HTERT RPE-1 (cell line): Measurements from ENCODE around the gene TGFBR2.
"Not testable (repeated sequence)": the region's sequence is repeated elsewhere in the genome, so short reads cannot be mapped to it uniquely, and the experiment has no call there.

Experiments
- in situ Hi-C: fragments of 300-500 bp; cut with MboI; formaldehyde crosslinking; loops from 4 replicates; pipeline ENCODE4 v1.14.3; 2020; ENCODE audit warnings: low sequenced_read_pairs

The TGFBR2 gene

GRCh38 chr3:30654269-30654668, 47.9 kb downstream of the TGFBR2 start:
- in situ Hi-C loops: no loop called here

GRCh38 chr3:30655187-30655812, 48.9 kb downstream of the TGFBR2 start:
- in situ Hi-C loops: no loop called here

- in situ Hi-C loops: no loop called here
These were observed 50.3 kb downstream of the TGFBR2 start for GRCh38 chr3:30656624-30657141.

GRCh38 chr3:30657914-30658313, 51.5 kb downstream of the TGFBR2 start:
- in situ Hi-C loops: no loop called here

GRCh38 chr3:30658328-30659052, 52.1 kb downstream of the TGFBR2 start:
- in situ Hi-C loops: no loop called here

GRCh38 chr3:30659270-30660130, 53.1 kb downstream of the TGFBR2 start:
- in situ Hi-C loops: no loop called here

- in situ Hi-C loops: no loop called here
These were observed 53.7 kb downstream of the TGFBR2 start for GRCh38 chr3:30660136-30660535.

GRCh38 chr3:30660656-30661055, 54.3 kb downstream of the TGFBR2 start:
- in situ Hi-C loops: no loop called here

GRCh38 chr3:30661098-30661873, 54.9 kb downstream of the TGFBR2 start:
- in situ Hi-C loops: no loop called here

- in situ Hi-C loops: no loop called here
These were observed 56.4 kb downstream of the TGFBR2 start for GRCh38 chr3:30662836-30663235.

- in situ Hi-C loops: no loop called here
These were observed 57.3 kb downstream of the TGFBR2 start for GRCh38 chr3:30663533-30664241.

- in situ Hi-C loops: no loop called here
These were observed 58.1 kb downstream of the TGFBR2 start for GRCh38 chr3:30664459-30664858.

- in situ Hi-C loops: no loop called here
These were observed 58.5 kb downstream of the TGFBR2 start for GRCh38 chr3:30664884-30665283.

GRCh38 chr3:30665539-30665938, 59.1 kb downstream of the TGFBR2 start:
- in situ Hi-C loops: no loop called here

- in situ Hi-C loops: no loop called here
These were observed 60.3 kb downstream of the TGFBR2 start for GRCh38 chr3:30666572-30667279.

- in situ Hi-C loops: no loop called here
These were observed 60.9 kb downstream of the TGFBR2 start for GRCh38 chr3:30667280-30667651.

GRCh38 chr3:30668051-30668609, 61.7 kb downstream of the TGFBR2 start:
- in situ Hi-C loops: no loop called here

- in situ Hi-C loops: not testable (repeated sequence)
These were observed 63.0 kb downstream of the TGFBR2 start for GRCh38 chr3:30669360-30669934.

- in situ Hi-C loops: no loop called here
These were observed 63.9 kb downstream of the TGFBR2 start for GRCh38 chr3:30670292-30670691.
